HG03108 (cell line): ENCODE measurements around the gene PGA3.
"Not testable (repeated sequence)": the region's sequence is repeated elsewhere in the genome, so short reads cannot be mapped to it uniquely, and the experiment has no call there.

Source experiments
- ATAC-seq: cut with Tn5 transposase; IDR thresholded peaks from one replicate; pipeline ENCODE4 v1.9.1; 2021; ENCODE audit warnings: moderate library complexity; ENCODE audit not compliant: unreplicated experiment

The PGA3 gene

DNA sequence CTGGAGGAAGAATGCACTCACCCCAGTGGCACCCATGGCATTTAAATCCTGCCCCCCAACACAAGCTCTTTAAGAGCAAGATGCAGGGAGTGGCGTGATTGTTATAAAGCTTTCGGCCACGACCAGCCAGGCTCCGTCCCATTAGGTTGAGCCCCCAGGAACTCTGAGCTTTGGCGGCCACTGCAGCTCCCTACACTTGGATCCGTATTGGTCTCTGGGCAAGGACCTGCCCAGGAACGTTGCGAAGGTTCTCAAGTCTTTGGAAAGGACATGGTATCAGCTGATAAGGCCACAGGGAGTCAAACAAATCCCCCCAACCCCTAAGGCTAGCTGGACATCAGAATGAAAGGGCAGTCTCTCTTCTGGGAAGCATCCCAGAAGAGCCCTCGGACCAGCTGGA lies 32.7 kb upstream of the PGA3 start:
- no peak for ATAC-seq

DNA sequence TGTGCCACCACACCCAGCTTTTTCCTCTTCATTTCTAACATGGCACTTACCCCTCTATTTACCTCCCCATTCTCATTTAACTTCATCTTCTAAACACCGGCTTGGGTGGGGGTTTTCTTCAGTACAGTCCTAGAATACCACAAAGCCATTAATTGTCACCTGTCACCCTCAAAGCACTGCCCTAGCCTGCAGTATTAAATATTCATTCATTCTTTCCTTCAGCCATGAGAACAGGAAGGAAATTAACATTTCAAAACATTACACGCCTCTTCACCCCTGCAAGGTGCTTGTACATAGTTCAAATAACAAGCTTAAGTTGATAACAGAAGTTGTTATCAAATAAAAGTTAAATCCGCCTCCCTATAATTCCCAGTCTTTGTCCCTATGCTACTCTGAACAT lies 31.4 kb upstream of the PGA3 start:
- no peak for ATAC-seq

DNA sequence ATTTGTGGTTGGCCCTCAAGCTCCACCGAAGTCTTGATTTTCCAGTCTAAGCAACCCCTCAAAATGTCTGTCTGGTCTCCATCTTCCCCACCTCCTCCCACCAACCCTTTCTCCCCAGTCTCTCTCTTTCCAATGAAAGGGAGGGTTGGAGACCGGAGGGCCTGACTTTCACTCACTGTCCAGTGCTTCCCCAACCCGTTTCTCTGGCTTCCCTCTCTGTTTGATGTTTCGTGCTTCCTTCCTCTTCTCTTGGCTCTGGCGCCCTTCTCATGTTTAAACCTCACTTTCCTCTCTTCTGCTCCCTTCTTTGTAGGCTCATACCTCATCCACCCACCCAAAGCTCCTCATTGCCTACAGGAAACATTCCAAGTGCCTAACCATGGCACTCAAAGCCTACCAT lies 31.0 kb upstream of the PGA3 start:
- no peak for ATAC-seq

DNA sequence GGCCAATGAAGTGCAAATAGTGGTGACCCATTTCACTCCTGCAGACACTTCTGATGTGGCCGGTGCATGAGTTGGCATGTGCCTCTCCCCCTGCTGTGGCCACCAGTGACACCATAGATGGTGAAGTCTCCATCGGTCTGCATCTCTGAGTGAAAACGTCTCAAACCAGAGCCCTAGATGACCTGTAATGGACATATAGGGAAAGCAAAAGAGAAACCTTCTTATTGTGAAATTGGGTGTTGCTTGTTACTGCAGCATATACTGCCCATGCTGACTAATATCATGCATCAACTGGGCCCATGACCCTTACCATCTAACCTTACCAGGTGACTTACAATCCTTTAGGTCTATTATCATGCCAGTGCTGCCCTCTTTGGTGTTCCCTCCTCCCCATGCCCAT lies 30.4 kb upstream of the PGA3 start:
- no peak for ATAC-seq

DNA sequence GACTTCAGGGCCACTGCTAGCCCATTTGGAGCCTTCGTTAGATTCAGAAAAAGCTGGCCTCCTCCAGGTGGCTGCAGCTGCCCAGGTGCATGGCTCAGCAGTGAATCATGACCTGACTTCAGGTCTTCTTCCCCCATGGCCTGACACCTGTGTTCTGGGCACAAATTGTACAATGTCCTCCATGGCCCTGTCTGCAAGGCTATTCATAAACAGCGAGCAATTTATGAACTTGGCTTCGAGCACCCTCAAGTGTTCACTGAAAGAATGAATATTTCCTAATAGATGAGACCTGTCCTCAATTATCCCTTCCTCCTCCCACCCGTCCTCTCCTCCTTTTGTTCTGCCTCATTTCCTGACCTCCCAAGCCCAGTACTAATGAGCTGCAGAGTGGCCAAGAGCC lies 29.9 kb upstream of the PGA3 start:
- no peak for ATAC-seq

DNA sequence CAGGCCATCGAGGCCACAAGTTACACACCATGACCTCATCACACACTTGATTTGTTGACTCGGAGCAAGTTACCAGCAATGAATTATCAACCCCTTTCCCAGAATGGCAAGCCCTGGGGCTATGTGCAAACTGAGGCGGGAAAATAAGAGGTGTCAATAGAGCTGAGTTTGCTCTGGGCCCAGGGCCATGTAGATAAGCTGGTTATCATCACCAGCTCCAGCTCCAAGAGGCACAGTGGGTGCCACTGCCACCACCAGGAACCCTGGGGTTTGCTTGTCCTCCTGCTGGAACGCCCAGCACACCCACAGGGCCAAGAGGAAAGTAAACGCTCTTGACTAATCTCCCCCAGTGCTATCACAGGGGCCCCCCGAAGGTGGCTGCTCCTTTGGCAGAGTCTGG lies 29.0 kb upstream of the PGA3 start:
- no peak for ATAC-seq

DNA sequence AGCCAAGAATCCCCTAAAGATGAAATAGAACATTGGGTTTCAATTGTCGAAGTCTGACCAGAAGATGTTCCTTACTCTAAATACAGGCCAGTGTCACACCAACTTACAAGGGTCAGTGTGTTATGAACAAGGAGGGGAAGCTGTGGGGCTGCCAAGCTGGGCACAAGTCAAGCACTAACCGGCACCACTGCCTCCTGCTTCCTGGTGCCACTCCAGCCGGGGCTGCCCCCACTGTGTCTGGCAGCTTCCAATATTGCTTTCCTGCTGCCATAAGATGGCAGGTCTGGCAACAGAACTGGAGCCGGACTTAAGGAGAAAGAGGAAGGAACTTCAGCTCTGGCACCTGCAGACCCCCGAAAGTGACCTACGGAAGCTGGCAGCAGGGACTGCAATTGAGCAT lies 28.4 kb upstream of the PGA3 start:
- no peak for ATAC-seq

DNA sequence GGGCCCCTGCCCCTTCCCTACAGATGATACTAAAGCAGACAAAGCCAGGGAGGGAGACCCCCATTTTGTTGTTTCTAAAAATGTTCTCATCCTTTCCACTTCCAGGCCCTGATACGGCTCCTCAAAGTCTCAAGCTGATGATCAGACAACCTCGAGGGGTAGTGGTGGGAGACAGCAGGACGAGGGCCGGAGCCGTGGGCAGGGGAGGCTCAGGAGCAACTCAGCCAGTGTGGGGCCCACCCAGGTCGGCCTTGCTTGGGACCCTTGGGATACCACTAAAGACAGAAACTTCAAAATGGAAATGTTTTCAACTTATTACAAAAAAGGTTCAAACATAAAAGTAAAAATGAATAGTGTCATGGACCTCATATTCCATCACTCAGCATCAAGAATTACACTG lies 26.9 kb upstream of the PGA3 start:
- ATAC-seq, result no peak

DNA sequence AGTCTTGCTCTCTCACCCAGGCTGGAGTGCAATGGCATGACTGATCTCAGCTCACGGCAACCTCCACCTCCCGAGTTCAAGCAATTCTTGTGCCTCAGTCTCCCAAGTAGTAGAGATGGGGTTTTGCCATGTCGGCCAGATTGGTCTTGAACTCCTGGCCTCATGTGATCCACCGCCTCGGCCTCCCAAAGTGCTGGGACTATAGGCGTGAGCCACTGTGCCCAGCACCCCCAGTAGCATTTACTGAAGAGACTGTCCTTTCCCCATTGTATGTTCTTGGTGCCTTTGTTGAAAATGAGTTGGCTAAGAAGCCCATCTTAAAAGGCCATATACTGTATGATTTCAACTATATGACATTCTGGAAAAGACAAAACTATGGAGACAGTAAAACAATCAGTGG lies 23.1 kb upstream of the PGA3 start:
- ATAC-seq, result not testable (repeated sequence)

DNA sequence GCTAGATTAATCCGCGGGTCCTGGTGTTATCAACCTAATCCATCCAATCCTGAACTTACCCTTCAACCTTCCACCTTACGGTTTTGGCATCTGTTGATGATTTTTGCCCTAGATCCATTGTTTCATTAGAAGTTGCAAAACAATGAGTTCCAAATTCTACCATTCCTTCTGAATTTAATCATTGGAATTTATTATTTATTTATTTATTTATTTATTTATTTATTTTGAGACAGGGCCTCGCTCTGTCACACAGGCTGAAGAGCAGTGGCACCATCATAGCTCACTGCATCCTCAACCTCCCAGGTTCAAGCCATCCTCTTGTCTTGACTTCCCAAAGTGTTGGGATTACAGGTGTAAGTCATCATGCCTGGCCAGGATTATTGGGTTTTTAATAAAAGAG lies 21.8 kb upstream of the PGA3 start:
- no peak for ATAC-seq

DNA sequence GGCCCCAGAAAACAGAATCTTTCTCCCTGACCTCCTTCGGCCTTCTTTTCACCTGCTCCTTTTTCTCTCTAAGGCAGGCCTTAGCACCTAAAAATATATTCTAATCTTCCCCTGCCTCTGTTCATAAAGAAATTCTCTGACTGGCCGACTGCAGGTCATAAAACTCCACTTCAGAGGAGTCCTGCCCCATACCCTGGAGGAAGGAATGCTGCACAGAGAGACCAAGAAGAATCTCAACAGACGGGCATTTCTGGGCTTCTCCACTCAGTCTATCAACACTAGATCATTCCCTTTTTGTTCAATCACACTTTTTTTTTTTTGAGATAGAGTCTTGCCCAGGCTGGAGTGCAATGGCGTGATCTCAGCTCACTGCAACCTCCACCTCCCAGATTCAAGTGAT lies 19.7 kb upstream of the PGA3 start:
- no peak for ATAC-seq

DNA sequence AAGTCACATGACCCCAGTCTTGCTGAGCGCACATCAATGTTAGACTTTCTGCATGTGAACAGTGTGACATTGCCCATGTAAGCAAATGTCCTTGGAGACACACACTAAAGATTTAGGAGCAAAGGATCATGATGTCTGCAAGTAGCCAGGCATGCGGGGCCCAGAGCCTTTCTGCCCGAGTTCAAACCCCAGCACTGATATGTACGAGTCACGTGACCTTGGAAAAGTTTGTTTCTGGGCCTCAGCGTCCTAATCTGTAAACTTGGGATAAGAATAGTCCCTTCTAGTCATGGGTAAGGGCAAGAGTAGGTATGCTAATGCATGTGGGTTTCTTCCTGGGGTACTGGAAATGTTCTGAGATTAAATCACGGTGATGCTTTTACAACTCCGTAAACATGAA lies 16.8 kb upstream of the PGA3 start:
- ATAC-seq, result no peak

DNA sequence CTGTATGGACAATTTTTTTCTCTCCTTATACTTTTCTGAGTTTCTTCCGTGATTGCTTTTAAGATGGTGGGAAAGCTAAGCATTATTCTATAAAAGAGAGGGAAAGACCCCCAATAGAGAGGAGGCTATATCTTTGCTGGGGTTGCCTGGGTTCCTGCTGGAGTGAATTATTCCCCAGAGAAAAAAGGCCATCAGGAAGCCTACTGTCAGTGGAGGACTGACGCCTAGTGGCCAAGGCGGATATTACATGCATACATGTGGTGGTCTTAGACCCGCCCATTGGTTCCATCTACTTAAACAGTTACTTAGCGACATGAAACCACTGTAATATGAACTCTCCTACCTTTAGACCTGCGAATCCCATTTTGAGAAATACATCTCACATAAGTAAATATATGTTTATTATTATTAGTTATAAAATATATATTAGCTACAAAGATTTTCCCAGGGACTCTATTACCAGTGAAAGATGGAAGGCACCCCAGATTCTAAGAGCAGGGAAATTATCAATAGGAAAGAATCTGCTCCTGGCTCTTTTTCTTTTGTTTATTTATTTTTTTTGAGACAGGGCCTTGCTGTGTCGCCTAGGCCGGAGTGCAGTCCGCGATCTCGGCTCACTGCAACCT lies 15.7 kb upstream of the PGA3 start:
- peak; percentile 61 for ATAC-seq

DNA sequence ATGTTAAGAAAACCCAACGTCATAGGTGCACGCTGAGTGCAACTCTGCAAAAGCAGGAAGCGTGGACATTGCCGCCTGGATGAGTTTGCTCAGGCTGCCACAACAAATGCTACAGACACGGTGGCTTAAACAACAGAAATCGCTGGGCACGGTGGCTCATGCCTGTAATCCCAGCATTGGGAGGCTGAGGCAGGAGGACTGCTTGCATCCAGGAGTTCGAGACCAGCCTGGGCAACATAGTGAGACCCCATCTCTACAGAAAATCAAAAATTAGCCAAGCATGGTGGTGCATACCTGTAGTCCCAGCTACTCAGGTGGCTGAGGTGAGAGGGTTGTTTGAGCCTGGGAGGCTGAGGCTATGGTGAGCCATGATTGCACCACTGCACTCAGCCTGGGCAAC lies 13.4 kb upstream of the PGA3 start:
- no peak for ATAC-seq

DNA sequence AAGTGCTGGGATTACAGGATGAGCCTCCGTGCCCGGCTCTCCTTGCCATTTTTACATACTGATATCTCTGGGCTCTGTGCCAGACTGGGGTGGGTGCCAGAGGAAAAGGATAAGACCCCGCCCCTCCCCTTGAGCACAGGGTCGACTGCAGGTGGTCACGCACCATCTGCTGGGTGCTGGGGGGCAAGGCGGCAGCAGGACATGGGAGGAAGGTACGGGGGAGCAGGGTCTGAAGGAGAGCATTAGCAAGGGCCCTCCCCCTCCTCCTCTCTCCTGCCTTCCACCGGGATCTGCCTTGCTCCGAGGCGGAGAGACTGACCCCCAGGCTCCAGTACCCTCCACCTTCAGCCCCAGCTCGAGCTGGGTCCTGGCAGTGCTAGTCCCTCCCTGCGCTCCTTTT lies 9.7 kb upstream of the PGA3 start:
- no peak for ATAC-seq

DNA sequence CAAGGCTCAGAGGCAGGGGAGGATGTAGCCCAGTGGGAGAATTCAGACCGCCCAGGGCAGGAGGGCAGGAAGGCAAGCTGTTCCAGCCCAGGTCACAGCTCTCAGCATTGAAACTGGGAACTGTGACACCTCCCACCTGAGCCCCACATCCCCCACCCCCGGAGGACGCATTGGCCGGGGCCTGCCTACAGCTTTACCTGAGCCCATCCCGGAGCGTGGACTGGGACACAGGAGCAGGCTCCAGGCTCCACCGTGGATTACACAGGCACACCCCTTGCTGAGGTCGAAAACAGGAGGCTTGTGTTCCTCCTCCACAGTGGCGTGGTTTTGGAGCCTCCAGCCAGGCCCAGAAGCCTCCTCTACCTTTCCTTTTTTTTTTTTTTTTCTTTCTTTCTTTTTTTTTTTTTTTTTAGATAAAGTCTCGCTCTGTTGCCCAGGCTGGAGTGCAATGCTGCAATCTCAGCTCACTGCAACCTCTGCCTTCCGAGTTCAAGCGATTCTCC lies 9.1 kb upstream of the PGA3 start:
- no peak for ATAC-seq

DNA sequence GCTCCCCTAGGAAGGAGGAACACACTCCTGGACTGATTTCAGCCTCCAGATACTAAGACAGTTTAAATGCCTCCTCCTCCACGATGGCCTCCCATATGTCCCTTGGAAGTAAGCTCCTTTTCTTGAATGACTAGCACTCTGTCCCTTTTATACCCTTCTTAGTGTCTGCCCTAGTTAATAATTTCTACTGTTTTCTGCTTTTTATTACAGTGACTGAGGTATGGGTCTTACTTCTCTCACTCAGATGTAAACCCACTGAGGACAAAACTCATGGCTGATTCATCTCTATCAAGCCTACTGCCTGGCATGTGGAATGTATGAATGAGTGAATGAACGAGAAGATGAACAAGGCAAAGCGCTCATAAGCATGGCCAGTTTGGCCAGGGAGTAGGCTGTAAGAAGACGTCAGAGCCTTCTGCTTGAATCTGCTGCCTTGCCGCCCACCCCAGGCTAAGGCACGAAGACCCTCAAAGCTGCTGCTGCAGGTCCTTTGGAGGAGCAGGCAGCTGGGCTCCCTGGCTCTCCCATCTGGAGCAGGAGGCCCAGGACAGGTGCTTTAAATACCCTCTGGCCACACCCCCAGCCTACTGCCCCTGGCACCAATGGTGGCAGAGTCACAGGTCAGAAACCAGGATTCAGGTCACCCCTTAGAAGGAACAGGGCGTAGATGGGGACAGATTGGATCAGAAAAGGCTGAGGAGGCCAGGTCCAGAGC lies 8.2 kb upstream of the PGA3 start:
- ATAC-seq, result no peak

DNA sequence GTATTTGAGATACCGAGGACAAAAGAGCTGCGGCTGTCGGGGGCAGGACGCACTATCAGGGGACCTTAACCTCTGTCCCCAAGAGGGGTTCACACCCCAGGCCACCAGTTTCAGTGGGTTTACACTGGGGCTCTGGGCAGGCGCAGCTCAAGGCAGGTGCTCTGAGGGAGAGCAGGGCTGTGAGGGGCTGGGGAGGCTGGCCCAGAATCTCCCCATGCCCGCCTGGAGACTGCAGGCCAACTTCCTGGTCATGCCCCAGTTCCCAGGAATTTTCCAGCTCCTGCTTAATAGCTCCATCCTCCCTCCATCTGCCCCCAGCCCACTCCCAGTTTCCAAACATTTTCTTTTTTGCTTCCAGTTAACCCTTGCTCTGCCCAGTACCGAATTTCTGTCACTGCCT lies 7.6 kb upstream of the PGA3 start:
- ATAC-seq, result no peak

DNA sequence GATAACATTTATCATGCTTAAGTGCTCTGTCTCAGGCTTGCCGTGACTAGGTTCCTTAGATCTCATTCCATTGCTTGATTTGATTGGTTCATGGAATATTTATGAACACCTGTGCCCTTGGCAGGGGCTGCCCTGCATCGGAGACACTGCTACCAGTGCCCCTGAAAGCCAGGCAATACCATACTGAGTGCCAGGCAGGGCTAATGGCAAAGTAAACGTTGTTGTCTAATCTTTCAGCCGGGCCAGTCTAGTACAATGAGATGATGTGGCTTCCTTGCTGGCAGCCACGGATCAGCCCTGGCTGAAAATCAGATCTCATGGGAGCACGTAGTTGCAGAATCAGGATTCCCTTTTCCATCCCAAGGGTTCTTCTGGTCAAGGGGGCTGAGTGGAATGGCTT lies 5.0 kb upstream of the PGA3 start:
- no peak for ATAC-seq

DNA sequence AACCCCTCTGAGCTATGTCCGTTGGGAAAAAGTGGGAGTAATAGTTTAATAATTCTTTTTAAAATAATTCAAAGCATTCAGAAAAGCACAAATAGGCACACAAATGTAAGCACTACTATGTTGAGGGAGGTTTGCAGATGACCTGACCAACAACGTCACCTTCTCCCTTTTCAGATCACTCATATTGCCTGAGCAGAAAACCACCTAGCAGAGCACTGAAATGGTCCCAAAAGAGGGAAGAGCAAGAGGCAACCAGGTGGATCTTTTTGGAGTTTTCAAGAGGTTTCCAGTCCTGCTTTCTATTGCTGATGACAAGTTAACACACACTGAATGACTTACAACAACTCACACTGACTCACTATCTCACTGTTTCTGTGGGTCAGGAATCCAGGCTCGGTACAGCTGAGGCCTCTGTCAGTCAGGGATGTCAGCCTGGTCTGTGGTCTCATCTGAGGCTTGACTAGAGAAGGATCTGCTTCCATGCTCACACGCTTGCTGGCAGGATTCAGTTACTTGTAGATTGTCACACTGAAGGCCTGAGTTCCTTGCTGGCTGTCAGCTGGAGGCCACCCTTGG lies 4.3 kb upstream of the PGA3 start:
- no peak for ATAC-seq

DNA sequence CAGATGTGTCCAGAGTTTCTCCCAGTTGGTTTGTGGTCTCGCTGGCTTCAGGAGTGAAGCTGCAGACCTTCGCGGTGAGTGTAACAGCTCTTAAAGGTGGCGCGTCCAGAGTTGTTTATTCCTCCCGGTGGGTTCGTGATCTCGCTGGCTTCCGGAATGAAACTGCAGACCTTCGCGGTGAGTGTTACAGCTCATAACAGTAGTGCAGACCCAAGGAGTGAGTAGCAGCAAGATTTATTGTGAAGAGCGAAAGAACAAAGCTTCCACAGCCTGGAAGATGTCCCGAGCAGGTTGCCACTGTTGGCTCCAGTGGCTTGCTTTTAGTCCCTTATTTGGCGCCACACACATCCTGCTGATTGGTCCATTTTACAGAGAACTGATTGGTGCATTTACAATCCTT lies 1.8 kb upstream of the PGA3 start:
- ATAC-seq, result no peak

DNA sequence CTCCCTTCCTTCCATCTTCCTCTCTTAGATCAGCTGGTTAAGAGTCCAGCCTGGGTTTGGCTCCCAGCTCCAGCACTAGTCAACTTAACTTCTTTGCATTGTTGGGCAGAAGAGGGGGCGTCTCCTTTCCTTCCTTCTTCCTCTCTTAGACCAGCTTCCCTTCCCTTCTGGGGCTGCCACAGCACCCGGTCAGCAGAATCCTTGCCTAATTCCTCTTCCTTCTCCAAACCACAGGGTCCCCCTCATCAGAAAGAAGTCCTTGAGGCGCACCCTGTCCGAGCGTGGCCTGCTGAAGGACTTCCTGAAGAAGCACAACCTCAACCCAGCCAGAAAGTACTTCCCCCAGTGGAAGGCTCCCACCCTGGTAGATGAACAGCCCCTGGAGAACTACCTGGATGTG lies 558 bp downstream of the PGA3 start:
- ATAC-seq, result not testable (repeated sequence)
